Measurements from ENCODE around the gene CREB3L1. TPM values are rescaled to one million over a fixed set of nuclear protein-coding genes. Genes with fewer than 3 reads are reported as not detected.
A peak's percentile ranks its signal among the peaks of the same experiment; 100 is the strongest.

Gene CREB3L1
- total RNA-seq, 1 experiment from 2014 or later, result 22.7 TPM

- peaks cover 19% of the 10 kb centered on the region for H3K36me3 ChIP-seq
- no peaks in the 10 kb centered on the region; the same call in 1 of the 2 replicates for H3K9me3 ChIP-seq (replicated peaks)
- H3K27me3 ChIP-seq (replicated peaks), result no peaks in the 10 kb centered on the region
- no peak for DNase-seq (ENCODE audit: low read depth in 1 of 2, low spot score in 2 of 2)
- peak overlapping the region; percentile 25; the same call in 1 of the 2 replicates for H3K27ac ChIP-seq
- H3K4me3 ChIP-seq, result peak overlapping the region; percentile 90
- H3K4me1 ChIP-seq (replicated peaks), result peaks cover 17% of the 10 kb centered on the region
Observed at GRCh38 chr11:46347637-46348311, 70.3 kb downstream of the CREB3L1 start.

- DNase-seq (ENCODE audit: low read depth in 1 of 2, low spot score in 2 of 2), result no peak
- Histone ChIP-seq H3K4me1 (replicated peaks) (peaks cover 17% of the 10 kb centered on the region), H3K27me3 (replicated peaks) (no peaks in the 10 kb centered on the region), H3K4me3 (peak overlapping the region; percentile 90), H3K9me3 (replicated peaks) (no peaks in the 10 kb centered on the region; the same call in 1 of the 2 replicates), H3K27ac (no peak overlapping the region), H3K36me3 (peaks cover 23% of the 10 kb centered on the region)
Observed at GRCh38 chr11:46348566-46349401, 71.3 kb downstream of the CREB3L1 start.

- Histone ChIP-seq H3K4me1 (replicated peaks) (peaks cover 17% of the 10 kb centered on the region), H3K27ac (no peak overlapping the region), H3K27me3 (replicated peaks) (no peaks in the 10 kb centered on the region), H3K4me3 (no peak overlapping the region), H3K36me3 (peaks cover 28% of the 10 kb centered on the region), H3K9me3 (replicated peaks) (no peaks in the 10 kb centered on the region; the same call in 1 of the 2 replicates)
- DNase-seq (ENCODE audit: low read depth in 1 of 2, low spot score in 2 of 2), result no peak
Observed at GRCh38 chr11:46350695-46351094, 73.2 kb downstream of the CREB3L1 start.

- H3K27me3 ChIP-seq (replicated peaks), result no peaks in the 10 kb centered on the region
- no peak overlapping the region for H3K4me3 ChIP-seq
- H3K36me3 ChIP-seq, result peaks cover 28% of the 10 kb centered on the region
- H3K4me1 ChIP-seq (replicated peaks), result peaks cover 17% of the 10 kb centered on the region
- DNase-seq (ENCODE audit: low read depth in 1 of 2, low spot score in 2 of 2), result no peak
- no peaks in the 10 kb centered on the region; the same call in 1 of the 2 replicates for H3K9me3 ChIP-seq (replicated peaks)
- H3K27ac ChIP-seq, result no peak overlapping the region
Observed at GRCh38 chr11:46351148-46351547, 73.7 kb downstream of the CREB3L1 start.

- no peak overlapping the region for H3K4me3 ChIP-seq
- H3K4me1 ChIP-seq (replicated peaks), result peaks cover 17% of the 10 kb centered on the region
- H3K27me3 ChIP-seq (replicated peaks), result no peaks in the 10 kb centered on the region
- H3K36me3 ChIP-seq, result peaks cover 28% of the 10 kb centered on the region
- no peaks in the 10 kb centered on the region; the same call in 1 of the 2 replicates for H3K9me3 ChIP-seq (replicated peaks)
- H3K27ac ChIP-seq, result no peak overlapping the region
- no peak for DNase-seq (ENCODE audit: low read depth in 1 of 2, low spot score in 2 of 2)
Observed at GRCh38 chr11:46351606-46352005, 74.1 kb downstream of the CREB3L1 start.

- Histone ChIP-seq H3K4me3 (no peak overlapping the region), H3K27me3 (replicated peaks) (no peaks in the 10 kb centered on the region), H3K4me1 (replicated peaks) (peaks cover 12% of the 10 kb centered on the region), H3K36me3 (peaks cover 28% of the 10 kb centered on the region), H3K9me3 (replicated peaks) (no peaks in the 10 kb centered on the region; the same call in 1 of the 2 replicates), H3K27ac (no peak overlapping the region)
- peak in 1 of 2 experiments; percentile 30 for DNase-seq (ENCODE audit: low read depth in 1 of 2, low spot score in 2 of 2)
Observed at GRCh38 chr11:46352063-46352841, 74.8 kb downstream of the CREB3L1 start.

GRCh38 chr11:46353698-46354097 is 76.2 kb downstream of the CREB3L1 start:
- no peak for DNase-seq (ENCODE audit: low read depth in 1 of 2, low spot score in 2 of 2)
- no peaks in the 10 kb centered on the region for H3K9me3 ChIP-seq (replicated peaks)
- H3K27ac ChIP-seq, result no peak overlapping the region
- H3K4me3 ChIP-seq, result no peak overlapping the region
- H3K36me3 ChIP-seq, result peaks cover 23% of the 10 kb centered on the region
- H3K27me3 ChIP-seq (replicated peaks), result no peaks in the 10 kb centered on the region
- H3K4me1 ChIP-seq (replicated peaks), result peaks cover 4% of the 10 kb centered on the region

GRCh38 chr11:46356924-46357482 is 79.5 kb downstream of the CREB3L1 start:
- Histone ChIP-seq H3K27ac (no peak overlapping the region), H3K27me3 (replicated peaks) (no peaks in the 10 kb centered on the region), H3K4me3 (no peak overlapping the region), H3K36me3 (peaks cover 16% of the 10 kb centered on the region), H3K9me3 (replicated peaks) (no peaks in the 10 kb centered on the region), H3K4me1 (replicated peaks) (no peaks in the 10 kb centered on the region)
- DNase-seq (ENCODE audit: low read depth in 1 of 2, low spot score in 2 of 2), result no peak

- Histone ChIP-seq H3K36me3 (peaks cover 15% of the 10 kb centered on the region), H3K4me1 (replicated peaks) (peaks cover 2% of the 10 kb centered on the region), H3K4me3 (no peak overlapping the region), H3K27ac (no peak overlapping the region), H3K27me3 (replicated peaks) (no peaks in the 10 kb centered on the region), H3K9me3 (replicated peaks) (no peaks in the 10 kb centered on the region)
- no peak for DNase-seq (ENCODE audit: low read depth in 1 of 2, low spot score in 2 of 2)
Observed at GRCh38 chr11:46357483-46357936, 80.0 kb downstream of the CREB3L1 start.

GRCh38 chr11:46359953-46360352 is 82.5 kb downstream of the CREB3L1 start:
- Histone ChIP-seq H3K4me1 (replicated peaks) (peaks cover 20% of the 10 kb centered on the region), H3K4me3 (no peak overlapping the region), H3K9me3 (replicated peaks) (no peaks in the 10 kb centered on the region), H3K36me3 (peaks cover 6% of the 10 kb centered on the region; the same call in 1 of the 2 replicates), H3K27me3 (replicated peaks) (no peaks in the 10 kb centered on the region), H3K27ac (no peak overlapping the region)
- DNase-seq (ENCODE audit: low read depth in 1 of 2, low spot score in 2 of 2), result no peak

GRCh38 chr11:46360878-46361277 is 83.4 kb downstream of the CREB3L1 start:
- DNase-seq (ENCODE audit: low read depth in 1 of 2, low spot score in 2 of 2), result no peak
- Histone ChIP-seq H3K27me3 (replicated peaks) (no peaks in the 10 kb centered on the region), H3K36me3 (peaks cover 6% of the 10 kb centered on the region; the same call in 1 of the 2 replicates), H3K4me3 (no peak overlapping the region), H3K9me3 (replicated peaks) (no peaks in the 10 kb centered on the region), H3K4me1 (replicated peaks) (peaks cover 20% of the 10 kb centered on the region), H3K27ac (no peak overlapping the region)

- no peaks in the 10 kb centered on the region for H3K27me3 ChIP-seq (replicated peaks)
- no peak overlapping the region for H3K27ac ChIP-seq
- peaks cover 6% of the 10 kb centered on the region; the same call in 1 of the 2 replicates for H3K36me3 ChIP-seq
- H3K4me1 ChIP-seq (replicated peaks), result peaks cover 20% of the 10 kb centered on the region
- DNase-seq (ENCODE audit: low read depth in 1 of 2, low spot score in 2 of 2), result no peak
- no peaks in the 10 kb centered on the region for H3K9me3 ChIP-seq (replicated peaks)
- no peak overlapping the region for H3K4me3 ChIP-seq
Observed at GRCh38 chr11:46361283-46362155, 84.1 kb downstream of the CREB3L1 start.

Data from SJSA1 (cell line).